MM.1S (cell line): ENCODE measurements around the gene KCNIP3.

Experiments
- CTCF ChIP-seq: fragments of 300-600 bp; sonication (generic); IDR thresholded peaks from 2 replicates; pipeline ENCODE4 v1.5.1; 2016; ENCODE audit warnings: antibody characterized with exemption, low read length, mixed read lengths
- EZH2phosphoT487 ChIP-seq: fragments of 300-600 bp; sonication (generic); IDR thresholded peaks from 2 replicates; pipeline ENCODE4 v1.6.1; 2018; ENCODE audit warnings: antibody characterized with exemption, low read length

- TF ChIP-seq CTCF (no peak), EZH2phosphoT487 (no peak)
Measured at GRCh38 chr2:95282458-95282857, 14.7 kb upstream of the KCNIP3 start.
